Measurements from ENCODE around the gene LRMDA.

DNA sequence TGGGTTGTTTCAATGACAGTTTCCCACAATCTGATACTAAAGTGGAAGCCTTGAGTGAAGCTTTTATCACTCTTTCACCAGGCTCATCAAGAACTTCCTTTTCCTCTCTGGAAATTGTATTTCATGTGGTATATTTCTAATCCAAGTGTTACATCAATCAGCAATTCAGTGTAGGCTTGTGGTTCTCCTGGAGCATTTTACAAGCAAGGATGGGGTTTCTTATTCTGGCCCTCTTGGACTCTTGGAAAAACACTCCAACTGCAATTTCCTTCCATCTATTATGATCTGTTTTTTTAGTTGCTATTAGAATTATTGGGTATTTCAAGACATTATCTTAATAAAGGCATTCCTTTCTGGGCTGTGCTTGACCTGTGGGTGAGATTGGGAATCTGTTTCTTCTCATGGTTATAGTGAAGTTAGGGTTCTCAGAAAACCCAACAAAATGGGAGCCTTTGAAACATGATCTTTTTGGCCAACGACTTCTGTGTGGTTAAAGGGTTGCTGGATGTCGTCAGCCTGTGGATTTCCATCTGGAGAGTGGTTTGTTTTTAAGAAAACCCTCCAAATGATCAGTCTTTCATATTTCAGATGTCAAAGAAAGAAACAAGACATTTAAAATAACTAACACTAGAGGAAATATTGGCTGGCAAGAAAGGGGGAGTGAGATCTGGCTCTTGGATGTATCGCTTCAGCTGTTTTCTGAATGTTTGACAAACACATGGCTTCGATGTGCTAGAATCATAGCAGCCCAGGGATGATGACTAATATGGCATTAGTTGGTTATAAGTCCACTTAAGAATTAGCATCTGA lies 540.2 kb downstream of the LRMDA start:
- TF ChIP-seq FOXS1 (CRISPR knock-in tag; IDR thresholded peaks at IDR 0.05) (no peak), CTCF (IDR thresholded peaks at IDR 0.05) (no peak), HDAC2 (IDR thresholded peaks at IDR 0.05) (no peak), PBX3 (IDR thresholded peaks at IDR 0.05) (no peak)

Measured in A549 (cell line).